ENCODE measurements around the gene ELAVL3.

DNA sequence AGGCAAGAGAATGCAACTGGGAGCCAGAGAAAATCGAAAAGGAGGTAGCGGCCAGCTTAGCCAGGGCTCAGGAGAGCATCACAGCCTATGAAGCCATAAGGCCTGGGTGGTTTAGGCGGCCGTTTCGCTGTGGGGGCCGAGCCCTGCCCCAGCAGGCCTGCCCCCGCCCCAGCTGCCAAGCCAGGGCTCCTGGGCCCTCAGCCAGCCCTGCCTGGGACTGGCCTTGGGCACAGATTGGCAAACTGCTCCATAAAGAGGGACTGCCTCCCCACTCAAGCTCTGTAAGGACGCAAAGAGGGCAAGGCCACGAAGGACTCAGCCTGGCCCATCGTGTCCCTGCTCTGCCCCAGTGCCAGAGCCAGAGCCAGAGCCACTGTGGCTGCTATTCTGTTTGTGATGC lies 14.6 kb upstream of the ELAVL3 start:
- TF ChIP-seq, protein P1, sequence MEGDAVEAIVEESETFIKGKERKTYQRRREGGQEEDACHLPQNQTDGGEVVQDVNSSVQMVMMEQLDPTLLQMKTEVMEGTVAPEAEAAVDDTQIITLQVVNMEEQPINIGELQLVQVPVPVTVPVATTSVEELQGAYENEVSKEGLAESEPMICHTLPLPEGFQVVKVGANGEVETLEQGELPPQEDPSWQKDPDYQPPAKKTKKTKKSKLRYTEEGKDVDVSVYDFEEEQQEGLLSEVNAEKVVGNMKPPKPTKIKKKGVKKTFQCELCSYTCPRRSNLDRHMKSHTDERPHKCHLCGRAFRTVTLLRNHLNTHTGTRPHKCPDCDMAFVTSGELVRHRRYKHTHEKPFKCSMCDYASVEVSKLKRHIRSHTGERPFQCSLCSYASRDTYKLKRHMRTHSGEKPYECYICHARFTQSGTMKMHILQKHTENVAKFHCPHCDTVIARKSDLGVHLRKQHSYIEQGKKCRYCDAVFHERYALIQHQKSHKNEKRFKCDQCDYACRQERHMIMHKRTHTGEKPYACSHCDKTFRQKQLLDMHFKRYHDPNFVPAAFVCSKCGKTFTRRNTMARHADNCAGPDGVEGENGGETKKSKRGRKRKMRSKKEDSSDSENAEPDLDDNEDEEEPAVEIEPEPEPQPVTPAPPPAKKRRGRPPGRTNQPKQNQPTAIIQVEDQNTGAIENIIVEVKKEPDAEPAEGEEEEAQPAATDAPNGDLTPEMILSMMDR (IDR thresholded peaks at IDR 0.05), result no peak
- no peak for TF ChIP-seq POLR2A (IDR thresholded peaks at IDR 0.05)

Data from Peyer's patch (tissue), 4 donors.